ENCODE results near the gene WNT3A. TPM values are rescaled to one million over a fixed set of nuclear protein-coding genes. Genes with fewer than 3 reads are reported as not detected.
A peak's percentile ranks its signal among the peaks of the same experiment; 100 is the strongest.

WNT3A gene
- total RNA-seq, 2 experiments from 2014 or later, result not detected

- CTCF ChIA-PET, result no interaction called here
- Mint-ChIP-seq H3K27me3 (ENCODE audit: low read depth) (peaks cover 24% of the 10 kb centered on the region), H3K36me3 (ENCODE audit: low read depth) (peaks cover 3% of the 10 kb centered on the region), H3K27ac (no peak overlapping the region), H3K4me1 (ENCODE audit: low read depth) (no peaks in the 10 kb centered on the region), H3K4me3 (no peak overlapping the region), H3K9me3 (peaks cover 3% of the 10 kb centered on the region)
- DNase-seq, result no peak
- intact Hi-C loops (cut with micrococcal nuclease), result no loop called here
Observed at GRCh38 chr1:228033376-228033775, 26.6 kb downstream of the WNT3A start.

DNA sequence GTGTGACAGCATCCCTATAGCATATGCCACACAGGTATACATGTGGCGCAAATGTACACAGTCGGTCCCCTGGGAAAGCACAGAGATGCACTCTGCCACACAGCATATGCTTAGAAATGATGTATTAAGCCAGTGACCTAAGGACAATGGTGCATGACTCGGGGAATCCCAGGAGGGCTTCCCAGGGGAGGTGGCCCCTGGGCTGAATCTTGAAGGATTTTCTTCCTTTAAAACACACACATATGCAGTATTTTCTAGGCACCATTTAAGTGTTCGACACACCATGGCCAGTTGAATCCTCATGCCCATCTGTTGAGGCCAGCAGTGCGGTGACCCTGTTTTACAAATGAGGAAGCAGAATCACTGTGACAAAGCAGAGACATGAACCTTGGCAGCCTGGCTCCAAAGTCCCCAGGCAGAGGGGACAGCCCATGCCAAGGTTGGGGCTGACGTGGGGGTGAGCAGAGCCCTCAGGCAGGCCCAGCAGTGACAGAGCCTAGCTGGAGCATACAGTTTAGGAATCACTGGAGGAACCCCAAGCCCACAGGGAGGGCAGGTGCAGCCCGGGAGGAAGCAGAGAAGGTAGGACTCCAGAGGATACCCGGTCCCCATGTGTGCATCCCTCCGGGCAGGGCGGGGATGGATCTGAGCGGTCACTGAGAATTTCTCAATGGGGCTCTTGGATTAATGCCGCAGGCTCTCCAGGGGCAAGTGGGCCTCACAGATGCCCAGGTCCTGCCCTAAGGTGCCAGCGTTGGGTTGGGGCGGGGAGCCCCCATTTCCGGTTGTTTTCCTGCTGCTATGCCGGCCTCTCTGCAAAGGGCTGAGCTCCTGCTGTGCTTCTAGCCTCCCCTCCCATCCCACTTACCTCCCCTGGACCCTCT lies 28.4 kb downstream of the WNT3A start:
- CTCF ChIA-PET, result no interaction called here
- H3K4me1 Mint-ChIP-seq (ENCODE audit: low read depth), result no peaks in the 10 kb centered on the region
- DNase-seq, result no peak
- H3K27me3 Mint-ChIP-seq (ENCODE audit: low read depth), result peaks cover 29% of the 10 kb centered on the region
- intact Hi-C loops (cut with micrococcal nuclease), result no loop called here
- no peak overlapping the region for H3K4me3 Mint-ChIP-seq
- H3K36me3 Mint-ChIP-seq (ENCODE audit: low read depth), result peaks cover 3% of the 10 kb centered on the region
- peaks cover 3% of the 10 kb centered on the region for H3K9me3 Mint-ChIP-seq
- H3K27ac Mint-ChIP-seq, result no peak overlapping the region

GRCh38 chr1:228035844-228036243 lies 29.0 kb downstream of the WNT3A start:
- Mint-ChIP-seq H3K36me3 (ENCODE audit: low read depth) (peaks cover 3% of the 10 kb centered on the region), H3K27me3 (ENCODE audit: low read depth) (peaks cover 29% of the 10 kb centered on the region), H3K4me3 (no peak overlapping the region), H3K9me3 (peaks cover 3% of the 10 kb centered on the region), H3K4me1 (ENCODE audit: low read depth) (no peaks in the 10 kb centered on the region), H3K27ac (no peak overlapping the region)
- intact Hi-C loops (cut with micrococcal nuclease), result no loop called here
- CTCF ChIA-PET, result no interaction called here
- no peak for DNase-seq

GRCh38 chr1:228036701-228037231 lies 30.0 kb downstream of the WNT3A start:
- Mint-ChIP-seq H3K27me3 (ENCODE audit: low read depth) (peaks cover 29% of the 10 kb centered on the region), H3K36me3 (ENCODE audit: low read depth) (peaks cover 3% of the 10 kb centered on the region), H3K4me1 (ENCODE audit: low read depth) (no peaks in the 10 kb centered on the region), H3K9me3 (peaks cover 3% of the 10 kb centered on the region), H3K4me3 (no peak overlapping the region), H3K27ac (no peak overlapping the region)
- no peak for DNase-seq
- intact Hi-C loops (cut with micrococcal nuclease), result no loop called here
- CTCF ChIA-PET, result no interaction called here

DNA sequence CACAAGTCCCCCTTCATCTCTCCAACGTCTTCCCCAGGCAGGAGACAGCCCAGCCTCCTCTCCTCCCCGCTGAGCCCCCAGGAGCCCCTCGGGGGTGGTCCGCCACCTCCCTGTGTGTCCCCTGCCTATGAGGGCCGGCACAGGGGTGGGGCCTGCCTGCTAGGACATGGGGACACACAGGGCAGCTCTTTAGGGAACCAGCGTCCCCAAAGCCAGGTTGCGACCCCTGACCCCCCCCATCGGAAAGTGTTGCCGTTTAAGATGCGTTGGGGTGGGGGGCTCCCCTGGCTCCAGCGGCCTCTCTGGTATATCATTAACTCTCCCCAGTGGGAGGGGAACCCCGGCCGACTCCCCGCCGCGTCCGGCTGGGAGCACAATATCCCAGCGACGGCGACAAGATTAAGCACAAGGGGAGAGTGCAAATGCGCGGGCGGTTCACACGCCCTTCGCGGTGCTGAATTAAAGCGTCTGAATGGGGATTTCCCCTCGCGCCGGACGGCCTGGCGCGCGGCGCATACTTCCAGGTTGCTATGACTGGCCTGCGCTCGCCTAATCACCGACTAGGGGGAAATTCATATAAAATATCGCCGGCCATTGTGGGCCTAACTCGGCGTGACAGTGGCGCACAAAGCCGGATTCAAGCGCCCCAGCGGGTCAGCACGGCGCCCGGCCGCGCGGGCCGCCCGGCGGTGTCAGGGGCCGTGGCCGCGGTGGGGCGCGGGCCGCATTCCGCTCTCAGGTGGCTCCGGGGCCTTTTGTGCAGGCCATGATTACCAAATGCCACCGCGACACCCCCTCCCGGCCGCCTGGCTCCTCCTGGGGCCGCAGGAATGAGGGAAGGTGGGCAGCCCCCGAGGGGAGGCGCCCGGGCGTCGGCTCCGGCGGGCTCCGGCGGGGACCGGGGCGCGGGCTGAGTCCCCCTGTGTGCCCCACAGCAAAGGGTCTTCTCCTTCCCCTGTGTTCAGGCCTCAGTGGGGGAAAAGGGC lies 30.9 kb downstream of the WNT3A start:
- CTCF ChIA-PET, result no interaction called here
- Mint-ChIP-seq H3K4me1 (ENCODE audit: low read depth) (no peaks in the 10 kb centered on the region), H3K4me3 (peak overlapping the region; percentile 19), H3K36me3 (ENCODE audit: low read depth) (peaks cover 3% of the 10 kb centered on the region), H3K27me3 (ENCODE audit: low read depth) (peaks cover 28% of the 10 kb centered on the region), H3K9me3 (peaks cover 3% of the 10 kb centered on the region), H3K27ac (no peak overlapping the region)
- peak; percentile 68 for DNase-seq
- intact Hi-C loops (cut with micrococcal nuclease), result no loop called here

DNA sequence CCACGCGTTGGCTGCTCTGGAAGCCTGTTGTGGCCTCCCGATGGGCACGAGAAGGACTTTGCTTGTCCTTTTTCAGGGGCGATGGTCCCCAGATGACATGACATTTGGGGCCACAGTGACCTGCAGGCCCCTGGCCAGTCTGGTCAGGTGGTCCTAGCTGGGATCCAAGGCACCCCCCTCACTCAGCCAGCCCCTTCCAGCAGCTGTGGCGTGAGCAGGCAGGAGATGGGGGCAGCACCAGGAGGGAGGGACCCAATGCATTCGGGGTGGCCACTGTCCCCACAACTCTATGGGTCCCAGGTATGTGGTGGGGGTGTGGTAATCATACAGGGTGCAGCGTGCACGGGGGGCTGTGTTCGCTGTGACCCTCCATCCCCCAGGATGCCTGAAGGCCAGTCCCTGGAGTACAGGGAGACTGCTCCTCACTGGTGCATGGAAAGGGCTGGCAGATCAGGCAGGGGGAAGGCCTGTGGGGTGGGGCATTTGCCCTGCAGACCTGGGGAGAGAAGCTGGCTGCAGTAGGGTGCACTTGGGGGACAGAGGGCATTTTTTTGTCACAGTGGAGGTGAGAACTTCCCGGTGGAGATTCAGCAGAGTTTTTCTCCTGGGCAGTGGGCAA lies 31.7 kb downstream of the WNT3A start:
- peaks cover under 1% of the 10 kb centered on the region for H3K9me3 Mint-ChIP-seq
- no peak overlapping the region for H3K4me3 Mint-ChIP-seq
- no peak overlapping the region for H3K27ac Mint-ChIP-seq
- no peak for DNase-seq
- no peaks in the 10 kb centered on the region for H3K4me1 Mint-ChIP-seq (ENCODE audit: low read depth)
- H3K27me3 Mint-ChIP-seq (ENCODE audit: low read depth), result peaks cover 22% of the 10 kb centered on the region
- intact Hi-C loops (cut with micrococcal nuclease), result no loop called here
- peaks cover under 1% of the 10 kb centered on the region for H3K36me3 Mint-ChIP-seq (ENCODE audit: low read depth)
- CTCF ChIA-PET, result no interaction called here

DNA sequence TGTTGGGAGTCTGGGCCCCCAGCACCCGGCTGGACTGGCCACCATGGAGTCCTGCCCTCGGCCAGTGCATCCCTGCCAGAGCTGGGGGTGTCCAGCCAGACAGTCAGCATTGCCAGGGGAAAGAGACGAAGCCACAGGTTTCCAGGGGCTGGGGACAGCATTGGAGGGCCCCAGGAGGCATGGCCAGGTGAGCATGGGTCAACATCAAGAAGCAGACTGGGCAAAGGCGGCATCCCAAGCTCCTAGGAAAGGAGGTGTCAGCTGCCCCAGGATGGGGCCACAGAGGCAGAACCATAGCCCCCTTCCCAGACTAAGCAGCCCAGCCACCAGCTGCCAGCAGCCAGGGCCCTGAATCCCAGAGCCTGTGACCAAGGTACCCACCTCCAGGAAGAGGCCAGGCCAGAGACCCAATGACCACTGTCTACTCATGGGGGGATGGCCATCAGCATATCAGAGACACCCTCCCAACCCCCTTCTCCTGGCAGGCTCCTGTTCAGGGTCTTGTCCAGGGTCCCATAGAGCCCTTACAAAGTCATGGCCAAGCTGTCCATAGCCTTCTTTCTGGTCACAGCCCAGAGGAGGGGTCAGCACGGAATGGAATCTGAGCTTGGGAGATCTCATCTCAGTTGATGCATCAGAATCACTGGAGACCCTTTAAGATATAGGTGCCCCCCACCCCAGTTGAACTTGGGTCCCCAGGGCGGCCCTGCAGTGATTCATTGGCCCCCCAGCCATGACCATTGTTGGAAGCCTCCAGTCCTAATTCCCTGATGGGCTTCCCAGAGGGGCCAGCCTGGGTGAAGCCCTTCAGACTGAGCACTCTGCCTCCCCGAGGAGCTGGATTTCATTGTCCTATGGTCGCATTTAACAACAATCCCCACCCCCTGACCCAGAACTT lies 32.5 kb downstream of the WNT3A start:
- H3K4me1 Mint-ChIP-seq (ENCODE audit: low read depth), result no peaks in the 10 kb centered on the region
- no peak overlapping the region for H3K4me3 Mint-ChIP-seq
- CTCF ChIA-PET, result no interaction called here
- no peak overlapping the region for H3K27ac Mint-ChIP-seq
- H3K9me3 Mint-ChIP-seq, result no peaks in the 10 kb centered on the region
- H3K27me3 Mint-ChIP-seq (ENCODE audit: low read depth), result peaks cover 21% of the 10 kb centered on the region
- no peak for DNase-seq
- H3K36me3 Mint-ChIP-seq (ENCODE audit: low read depth), result no peaks in the 10 kb centered on the region
- intact Hi-C loops (cut with micrococcal nuclease), result no loop called here

DNA sequence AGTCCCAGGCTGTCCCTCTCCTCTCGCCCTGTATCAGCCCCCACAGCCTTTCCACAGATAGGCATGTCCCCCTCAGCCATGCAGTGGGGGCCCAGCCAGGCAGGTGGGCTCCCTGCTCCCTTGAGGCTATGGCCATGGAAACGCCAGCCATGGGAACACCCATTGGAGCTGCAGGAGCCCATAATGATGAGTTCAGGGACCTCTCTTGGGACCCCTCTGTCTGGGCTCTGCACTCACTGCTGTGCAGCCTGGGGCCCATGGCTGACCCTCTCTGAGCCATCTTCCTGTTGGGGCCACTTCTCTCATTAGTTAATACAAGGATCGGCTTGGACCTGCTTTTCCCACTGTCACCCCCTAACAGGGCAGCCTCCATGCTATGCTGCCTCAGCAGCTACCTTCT lies 33.2 kb downstream of the WNT3A start:
- intact Hi-C loops (cut with micrococcal nuclease), result no loop called here
- CTCF ChIA-PET, result no interaction called here
- Mint-ChIP-seq H3K27me3 (ENCODE audit: low read depth) (peaks cover 17% of the 10 kb centered on the region), H3K36me3 (ENCODE audit: low read depth) (no peaks in the 10 kb centered on the region), H3K4me1 (ENCODE audit: low read depth) (no peaks in the 10 kb centered on the region), H3K27ac (no peak overlapping the region), H3K4me3 (no peak overlapping the region), H3K9me3 (no peaks in the 10 kb centered on the region)
- DNase-seq, result no peak

- Mint-ChIP-seq H3K36me3 (ENCODE audit: low read depth) (no peaks in the 10 kb centered on the region), H3K27me3 (ENCODE audit: low read depth) (peaks cover 13% of the 10 kb centered on the region), H3K4me3 (no peak overlapping the region), H3K4me1 (ENCODE audit: low read depth) (no peaks in the 10 kb centered on the region), H3K9me3 (no peaks in the 10 kb centered on the region), H3K27ac (no peak overlapping the region)
- no peak for DNase-seq
- intact Hi-C loops (cut with micrococcal nuclease), result no loop called here
- CTCF ChIA-PET, result interaction anchor here (0.6 kb wide), 1 partner anchor 528 kb away, joined by 4 read pairs; no protein-coding TSS in a partner anchor
Observed at GRCh38 chr1:228041316-228041715, 34.5 kb downstream of the WNT3A start.

- Mint-ChIP-seq H3K27ac (no peak overlapping the region), H3K36me3 (ENCODE audit: low read depth) (no peaks in the 10 kb centered on the region), H3K27me3 (ENCODE audit: low read depth) (peaks cover 8% of the 10 kb centered on the region), H3K4me3 (no peak overlapping the region), H3K9me3 (no peaks in the 10 kb centered on the region), H3K4me1 (ENCODE audit: low read depth) (no peaks in the 10 kb centered on the region)
- CTCF ChIA-PET, result no interaction called here
- intact Hi-C loops (cut with micrococcal nuclease), result no loop called here
- DNase-seq, result no peak
Observed at GRCh38 chr1:228042508-228042907, 35.7 kb downstream of the WNT3A start.

- Mint-ChIP-seq H3K4me3 (no peak overlapping the region), H3K27me3 (ENCODE audit: low read depth) (peaks cover 5% of the 10 kb centered on the region), H3K4me1 (ENCODE audit: low read depth) (no peaks in the 10 kb centered on the region), H3K36me3 (ENCODE audit: low read depth) (no peaks in the 10 kb centered on the region), H3K27ac (no peak overlapping the region), H3K9me3 (no peaks in the 10 kb centered on the region)
- CTCF ChIA-PET, result no interaction called here
- intact Hi-C loops (cut with micrococcal nuclease), result no loop called here
- DNase-seq, result no peak
Observed at GRCh38 chr1:228043281-228043848, 36.6 kb downstream of the WNT3A start.
